ENCODE data around the gene SPATA1. TPM values are rescaled to one million over a fixed set of nuclear protein-coding genes. Genes with fewer than 3 reads are reported as not detected.
A peak's percentile ranks its signal among the peaks of the same experiment; 100 is the strongest.

The SPATA1 gene
- polyA plus RNA-seq, 1 donor (not counting 4 experiments of a cell fraction or from before 2014, with no cell fraction given): 0.25 TPM

GRCh38 chr1:84581648-84582047, 75.5 kb downstream of the SPATA1 start:
- Histone ChIP-seq H3K27ac (ENCODE audit: control insufficient read depth, insufficient read depth, low read length) (no peak overlapping the region), H3K4me3 (ENCODE audit: control insufficient read depth in 2 of 3, extremely low read depth in 1 of 3, insufficient read depth in 2 of 3, low read depth in 1 of 3, low read length in 3 of 3) (no peak overlapping the region), H3K27me3 (ENCODE audit: control insufficient read depth, extremely low read depth, insufficient read depth, low read length) (no peaks in the 10 kb centered on the region), H3K79me2 (ENCODE audit: control insufficient read depth, insufficient read depth, low read length) (no peaks in the 10 kb centered on the region), H3K36me3 (ENCODE audit: control insufficient read depth in 2 of 2, extremely low read depth in 1 of 2, insufficient read depth in 2 of 2, low read length in 2 of 2) (no peaks in the 10 kb centered on the region), H4K20me1 (ENCODE audit: control insufficient read depth, extremely low read depth, insufficient read depth, low read length) (no peaks in the 10 kb centered on the region), H3K9me1 (ENCODE audit: control insufficient read depth, extremely low read depth, insufficient read depth, low read length) (no peaks in the 10 kb centered on the region), H3K9me3 (ENCODE audit: control insufficient read depth, low read depth, low read length) (peaks cover 2% of the 10 kb centered on the region), H3K9ac (ENCODE audit: control insufficient read depth, extremely low read depth, insufficient read depth, low read length) (no peak overlapping the region), H2AFZ (ENCODE audit: control insufficient read depth, low read length) (no peak overlapping the region), H3K4me1 (ENCODE audit: control insufficient read depth, extremely low read depth, insufficient read depth, low read length) (peaks cover 11% of the 10 kb centered on the region), H3K4me2 (ENCODE audit: control insufficient read depth, extremely low read depth, insufficient read depth, low read depth, low read length) (no peak overlapping the region)
- no peak for FAIRE-seq
- no peak for DNase-seq (ENCODE audit: low read depth, low spot score)
- TF ChIP-seq, protein P1, sequence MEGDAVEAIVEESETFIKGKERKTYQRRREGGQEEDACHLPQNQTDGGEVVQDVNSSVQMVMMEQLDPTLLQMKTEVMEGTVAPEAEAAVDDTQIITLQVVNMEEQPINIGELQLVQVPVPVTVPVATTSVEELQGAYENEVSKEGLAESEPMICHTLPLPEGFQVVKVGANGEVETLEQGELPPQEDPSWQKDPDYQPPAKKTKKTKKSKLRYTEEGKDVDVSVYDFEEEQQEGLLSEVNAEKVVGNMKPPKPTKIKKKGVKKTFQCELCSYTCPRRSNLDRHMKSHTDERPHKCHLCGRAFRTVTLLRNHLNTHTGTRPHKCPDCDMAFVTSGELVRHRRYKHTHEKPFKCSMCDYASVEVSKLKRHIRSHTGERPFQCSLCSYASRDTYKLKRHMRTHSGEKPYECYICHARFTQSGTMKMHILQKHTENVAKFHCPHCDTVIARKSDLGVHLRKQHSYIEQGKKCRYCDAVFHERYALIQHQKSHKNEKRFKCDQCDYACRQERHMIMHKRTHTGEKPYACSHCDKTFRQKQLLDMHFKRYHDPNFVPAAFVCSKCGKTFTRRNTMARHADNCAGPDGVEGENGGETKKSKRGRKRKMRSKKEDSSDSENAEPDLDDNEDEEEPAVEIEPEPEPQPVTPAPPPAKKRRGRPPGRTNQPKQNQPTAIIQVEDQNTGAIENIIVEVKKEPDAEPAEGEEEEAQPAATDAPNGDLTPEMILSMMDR (optimal IDR thresholded peaks at IDR 0.05 in 1 of 3, IDR thresholded peaks at IDR 0.05 in 1 of 3, conservative IDR thresholded peaks at IDR 0.05 in 1 of 3; ENCODE audit: extremely low read depth in 1 of 3, insufficient read depth in 2 of 3, low read length in 3 of 3): no peak
- TF ChIP-seq EZH2 (IDR thresholded peaks at IDR 0.05; ENCODE audit: low read length): no peak
- dilution Hi-C loops (cut with MboI; ENCODE audit: extremely low pct_ligation_motif_present, low sequenced_read_pairs): no loop called here

DNA sequence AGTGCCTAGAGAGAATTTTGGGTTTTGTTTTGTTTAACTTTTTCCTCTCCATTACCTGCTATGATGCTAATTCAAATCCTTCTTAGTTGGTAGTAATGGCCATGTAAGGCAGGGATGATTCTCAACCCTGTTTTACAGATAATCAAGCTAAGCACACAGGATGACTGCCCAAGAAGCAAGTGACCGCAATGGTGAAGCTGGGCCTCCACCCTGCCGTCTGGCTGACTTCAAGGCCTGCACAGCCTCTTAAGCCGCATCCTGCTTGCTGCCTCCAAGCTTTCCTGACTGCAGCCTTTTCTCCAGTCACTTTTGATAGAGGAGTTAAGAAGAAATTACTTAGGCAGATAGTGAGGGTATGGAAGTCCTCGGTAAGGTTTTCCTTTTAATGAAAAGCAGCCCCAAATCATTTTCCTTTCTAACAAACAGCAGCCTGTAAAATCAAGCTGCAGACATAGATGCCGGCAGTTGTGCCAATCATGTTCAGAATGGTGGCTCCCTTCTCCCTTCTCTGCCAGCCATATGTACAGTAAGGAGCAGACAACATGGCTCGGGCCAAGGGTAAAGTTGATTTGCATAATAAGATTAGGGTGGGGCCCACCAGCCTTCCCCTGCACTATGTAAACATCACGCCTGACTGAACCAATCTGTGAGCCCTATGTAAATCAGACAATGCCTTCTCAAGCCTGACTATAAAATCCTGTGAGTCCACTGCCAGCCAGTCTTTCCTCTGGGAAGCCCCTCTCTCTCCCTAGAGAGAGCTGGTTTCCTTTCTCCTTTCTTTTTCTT, 76.8 kb downstream of the SPATA1 start:
- no peak overlapping the region for H3K4me3 ChIP-seq (ENCODE audit: control insufficient read depth in 2 of 3, extremely low read depth in 1 of 3, insufficient read depth in 2 of 3, low read depth in 1 of 3, low read length in 3 of 3)
- dilution Hi-C loops (cut with MboI; ENCODE audit: extremely low pct_ligation_motif_present, low sequenced_read_pairs): no loop called here
- peak overlapping the region; percentile 4 for H2AFZ ChIP-seq (ENCODE audit: control insufficient read depth, low read length)
- no peak overlapping the region for H3K9ac ChIP-seq (ENCODE audit: control insufficient read depth, extremely low read depth, insufficient read depth, low read length)
- TF ChIP-seq EZH2 (IDR thresholded peaks at IDR 0.05; ENCODE audit: low read length): no peak
- TF ChIP-seq, protein P1 (optimal IDR thresholded peaks at IDR 0.05 in 1 of 3, IDR thresholded peaks at IDR 0.05 in 1 of 3, conservative IDR thresholded peaks at IDR 0.05 in 1 of 3; ENCODE audit: extremely low read depth in 1 of 3, insufficient read depth in 2 of 3, low read length in 3 of 3): no peak
- peaks cover 2% of the 10 kb centered on the region for H3K9me3 ChIP-seq (ENCODE audit: control insufficient read depth, low read depth, low read length)
- H3K27ac ChIP-seq (ENCODE audit: control insufficient read depth, insufficient read depth, low read length): no peak overlapping the region
- H3K79me2 ChIP-seq (ENCODE audit: control insufficient read depth, insufficient read depth, low read length): no peaks in the 10 kb centered on the region
- FAIRE-seq (no peak), DNase-seq (ENCODE audit: low read depth, low spot score) (no peak)
- peaks cover 7% of the 10 kb centered on the region for H3K4me1 ChIP-seq (ENCODE audit: control insufficient read depth, extremely low read depth, insufficient read depth, low read length)
- H3K4me2 ChIP-seq (ENCODE audit: control insufficient read depth, extremely low read depth, insufficient read depth, low read depth, low read length): no peak overlapping the region
- no peaks in the 10 kb centered on the region for H3K36me3 ChIP-seq (ENCODE audit: control insufficient read depth in 2 of 2, extremely low read depth in 1 of 2, insufficient read depth in 2 of 2, low read length in 2 of 2)
- H3K9me1 ChIP-seq (ENCODE audit: control insufficient read depth, extremely low read depth, insufficient read depth, low read length): no peaks in the 10 kb centered on the region
- no peaks in the 10 kb centered on the region for H4K20me1 ChIP-seq (ENCODE audit: control insufficient read depth, extremely low read depth, insufficient read depth, low read length)
- no peaks in the 10 kb centered on the region for H3K27me3 ChIP-seq (ENCODE audit: control insufficient read depth, extremely low read depth, insufficient read depth, low read length)

Data from keratinocyte (primary cell).